HEK293 (cell line): ENCODE measurements around the gene KLF4.

Experiments used
- CTCF ChIA-PET: fragments of 350-600 bp; formaldehyde crosslinking; extraction: SDS; loops from one replicate; lab custom pipeline; 2021; ENCODE audit warnings: antibody characterized with exemption; lab: Yijun Ruan, JAX
- POLR2A ChIA-PET: fragments of 300-600 bp; formaldehyde crosslinking; extraction: SDS; loops from one replicate; lab custom pipeline; 2020; ENCODE audit warnings: antibody characterized with exemption, inconsistent platforms; lab: Yijun Ruan, JAX
- H3K27ac ChIP-seq: fragments of 200-500 bp; sonication (Bioruptor generic); 2 replicates; pipeline ENCODE4 v1.5.1; 2014; ENCODE audit warnings: low read depth, low read length, control low read depth, inconsistent platforms; ENCODE audit errors: extremely low read depth
- H3K36me3 ChIP-seq, 2 experiments: fragments of 200-500 bp in 1 of 2; sonication (Bioruptor generic) in 1 of 2; 1 replicate in 1 of 2; 2 replicates in 1 of 2; pipeline ENCODE4 v1.5.1; 2014 to 2017; ENCODE audit warnings: inconsistent platforms in 2 of 2, low read length in 2 of 2; ENCODE audit not compliant: control insufficient read depth in 2 of 2, insufficient read depth in 1 of 2
- H3K4me1 ChIP-seq: fragments of 200-500 bp; sonication (Bioruptor generic); 2 replicates; pipeline ENCODE4 v1.5.1; 2014; ENCODE audit warnings: mild to moderate bottlenecking, low read length, inconsistent platforms; ENCODE audit not compliant: control insufficient read depth, insufficient read depth
- H3K4me3 ChIP-seq: 2 replicates; pipeline ENCODE4 v1.5.1; 2011; ENCODE audit warnings: low read depth, mild to moderate bottlenecking, control low read depth, low read length, moderate library complexity
- H3K9me3 ChIP-seq: fragments of 200-500 bp; sonication (Bioruptor generic); 2 replicates; pipeline ENCODE4 v1.5.1; 2014; ENCODE audit warnings: low read depth, low read length, inconsistent platforms; ENCODE audit not compliant: control insufficient read depth, insufficient read depth
- FEZF1 ChIP-seq: fragments of 450-650 bp; formaldehyde crosslinking; IDR thresholded peaks from 2 replicates; pipeline ENCODE4 v1.5.1; 2016; ENCODE audit warnings: missing biosample characterization, missing genetic modification characterization
- GFI1B ChIP-seq: fragments of 450-650 bp; formaldehyde crosslinking; IDR thresholded peaks from 2 replicates; pipeline ENCODE4 v1.5.1; 2016; ENCODE audit warnings: missing biosample characterization, missing genetic modification characterization
- GLIS2 ChIP-seq: fragments of 450-650 bp; formaldehyde crosslinking; IDR thresholded peaks from 2 replicates; pipeline ENCODE4 v1.5.1; 2016; ENCODE audit warnings: missing biosample characterization, missing genetic modification characterization
- HIC1 ChIP-seq: fragments of 450-650 bp; formaldehyde crosslinking; IDR thresholded peaks from 2 replicates; pipeline ENCODE4 v1.5.1; 2016; ENCODE audit warnings: missing biosample characterization, missing genetic modification characterization
- HOXD13 ChIP-seq: sonication (generic); formaldehyde crosslinking; IDR thresholded peaks from 2 replicates; pipeline ENCODE4 v1.8.0; 2022; ENCODE audit warnings: missing genetic modification reagents, borderline replicate concordance
- KLF1 ChIP-seq: fragments of 450-650 bp; formaldehyde crosslinking; IDR thresholded peaks from 2 replicates; pipeline ENCODE4 v1.5.1; 2016; ENCODE audit warnings: missing biosample characterization, missing genetic modification characterization
- KLF8 ChIP-seq: fragments of 450-650 bp; formaldehyde crosslinking; IDR thresholded peaks from 2 replicates; pipeline ENCODE4 v1.5.1; 2016; ENCODE audit warnings: missing biosample characterization, missing genetic modification characterization
- PRDM4 ChIP-seq: fragments of 450-650 bp; formaldehyde crosslinking; IDR thresholded peaks from 2 replicates; pipeline ENCODE4 v1.5.1; 2017; ENCODE audit warnings: missing biosample characterization, missing genetic modification characterization
- PRDM6 ChIP-seq: fragments of 450-650 bp; formaldehyde crosslinking; IDR thresholded peaks from 2 replicates; pipeline ENCODE4 v1.5.1; 2017; ENCODE audit warnings: missing biosample characterization, missing genetic modification characterization
- ZBTB8A ChIP-seq: fragments of 450-650 bp; formaldehyde crosslinking; IDR thresholded peaks from 2 replicates; pipeline ENCODE4 v1.5.1; 2016; ENCODE audit warnings: missing biosample characterization, missing genetic modification characterization
- ZNF132 ChIP-seq: fragments of 450-650 bp; formaldehyde crosslinking; IDR thresholded peaks from 2 replicates; pipeline ENCODE4 v1.5.1; 2017; ENCODE audit warnings: missing biosample characterization, missing genetic modification characterization, borderline replicate concordance
- ZNF214 ChIP-seq: fragments of 450-650 bp; formaldehyde crosslinking; IDR thresholded peaks from 2 replicates; pipeline ENCODE4 v1.5.1; 2017; ENCODE audit warnings: missing biosample characterization, mild to moderate bottlenecking, missing genetic modification characterization, borderline replicate concordance
- ZNF223 ChIP-seq: fragments of 450-650 bp; formaldehyde crosslinking; IDR thresholded peaks from 2 replicates; pipeline ENCODE4 v1.5.1; 2016; ENCODE audit warnings: missing biosample characterization, missing genetic modification characterization
- ZNF248 ChIP-seq: fragments of 450-650 bp; formaldehyde crosslinking; IDR thresholded peaks from 2 replicates; pipeline ENCODE4 v1.5.1; 2017; ENCODE audit warnings: missing biosample characterization, missing genetic modification characterization
- ZNF324 ChIP-seq: fragments of 450-650 bp; formaldehyde crosslinking; IDR thresholded peaks from 2 replicates; pipeline ENCODE4 v1.5.1; 2016; ENCODE audit warnings: missing biosample characterization, missing genetic modification characterization
- ZNF416 ChIP-seq: fragments of 450-650 bp; formaldehyde crosslinking; IDR thresholded peaks from 2 replicates; pipeline ENCODE4 v1.5.1; 2016; ENCODE audit warnings: missing biosample characterization, missing genetic modification characterization
- ZNF555 ChIP-seq: fragments of 450-650 bp; formaldehyde crosslinking; conservative IDR thresholded peaks from 2 replicates; pipeline ENCODE4 v1.5.1; 2017; ENCODE audit warnings: missing biosample characterization, mild to moderate bottlenecking, missing genetic modification characterization, inconsistent platforms
- ZNF707 ChIP-seq: fragments of 450-650 bp; formaldehyde crosslinking; IDR thresholded peaks from 2 replicates; pipeline ENCODE4 v1.5.1; 2016; ENCODE audit warnings: missing biosample characterization, missing genetic modification characterization
- ZNF785 ChIP-seq: fragments of 450-650 bp; formaldehyde crosslinking; IDR thresholded peaks from 2 replicates; pipeline ENCODE4 v1.5.1; 2016; ENCODE audit warnings: missing biosample characterization, missing genetic modification characterization
- ZNF791 ChIP-seq: fragments of 450-650 bp; formaldehyde crosslinking; IDR thresholded peaks from 2 replicates; pipeline ENCODE4 v1.5.1; 2016; ENCODE audit warnings: missing biosample characterization, missing genetic modification characterization
- ZNF792 ChIP-seq: fragments of 450-650 bp; formaldehyde crosslinking; IDR thresholded peaks from 2 replicates; pipeline ENCODE4 v1.5.1; 2016; ENCODE audit warnings: missing biosample characterization, missing genetic modification characterization
- ZSCAN5A ChIP-seq: fragments of 450-650 bp; formaldehyde crosslinking; IDR thresholded peaks from 2 replicates; pipeline ENCODE4 v1.5.1; 2016; ENCODE audit warnings: missing biosample characterization, missing genetic modification characterization

The KLF4 gene

GRCh38 chr9:107453479-107453878 lies 36.1 kb downstream of the KLF4 start (continued):
- TF ChIP-seq HIC1 (tag by site-specific recombination) (no peak), ZNF791 (tag by site-specific recombination) (no peak), GLIS2 (tag by site-specific recombination) (no peak), PRDM4 (tag by site-specific recombination) (no peak), ZNF792 (no peak), ZNF707 (tag by site-specific recombination) (no peak)

GRCh38 chr9:107447834-107448233 lies 41.7 kb downstream of the KLF4 start:
- CTCF ChIA-PET = interaction anchor here (0.6 to 0.8 kb wide), 2 partner anchors 23 to 34 kb away, joined by 4 to 5 read pairs; no protein-coding TSS in a partner anchor
- Histone ChIP-seq H3K27ac (no peak overlapping the region), H3K4me1 (no peaks in the 10 kb centered on the region), H3K36me3 (no peaks in the 10 kb centered on the region), H3K4me3 (no peak overlapping the region), H3K9me3 (no peaks in the 10 kb centered on the region)
- POLR2A ChIA-PET = no interaction called here
- TF ChIP-seq ZNF555 (no peak), ZNF324 (tag by site-specific recombination) (no peak), KLF8 (no peak), ZNF132 (no peak), FEZF1 (no peak), ZNF214 (no peak), ZNF223 (no peak)

GRCh38 chr9:107447081-107447480 lies 42.5 kb downstream of the KLF4 start:
- Histone ChIP-seq H3K27ac (no peak overlapping the region), H3K9me3 (no peaks in the 10 kb centered on the region), H3K36me3 (no peaks in the 10 kb centered on the region), H3K4me3 (no peak overlapping the region), H3K4me1 (no peaks in the 10 kb centered on the region)
- ChIA-PET POLR2A (no interaction called here), CTCF (interaction anchor here (0.6 kb wide), 1 partner anchor 35 kb away, joined by 4 read pairs; no protein-coding TSS in a partner anchor)
- TF ChIP-seq GFI1B (tag by site-specific recombination) (no peak), ZNF416 (tag by site-specific recombination) (no peak), HOXD13 (no peak), KLF1 (no peak), ZNF785 (tag by site-specific recombination) (no peak), ZSCAN5A (tag by site-specific recombination) (no peak), PRDM6 (tag by site-specific recombination) (no peak), ZNF248 (tag by site-specific recombination) (no peak), ZBTB8A (tag by site-specific recombination) (no peak)
